Stimulated activated naive CD8-positive, alpha-beta T cell treated with anti-CD3 and anti-CD28 coated beads, Interleukin-15, amount 100 ng/mL, for 72 hours (primary cell): ENCODE measurements around the gene UPF2.
A peak's percentile ranks its signal among the peaks of the same experiment; 100 is the strongest.
"Not testable (repeated sequence)": the region's sequence is repeated elsewhere in the genome, so short reads cannot be mapped to it uniquely, and the experiment has no call there.

Source experiments
- ATAC-seq: fragments of 150-1000 bp; cut with Tn5 transposase; 2 replicates; pipeline ENCODE4 v1.10.0; 2021; ENCODE audit warnings: mild to moderate bottlenecking, moderate library complexity
- DNase-seq, 2 donors: peaks; one replicate each; pipeline ENCODE4 v3.0.0; 2021 to 2022
- H3K27ac Mint-ChIP-seq, 2 donors: one replicate each; pipeline ENCODE4 v1.8.0; 2022; ENCODE audit warnings: mild to moderate bottlenecking in 2 of 2, mixed read lengths in 2 of 2, moderate library complexity in 2 of 2
- H3K27me3 Mint-ChIP-seq: one replicate; pipeline ENCODE4 v1.8.0; 2022; ENCODE audit warnings: mixed read lengths
- H3K4me1 Mint-ChIP-seq: one replicate; pipeline ENCODE4 v1.8.0; 2022; ENCODE audit warnings: mild to moderate bottlenecking, mixed read lengths
- H3K4me3 Mint-ChIP-seq, 2 donors: one replicate each; pipeline ENCODE4 v1.8.0; 2022; ENCODE audit warnings: mild to moderate bottlenecking in 2 of 2, mixed read lengths in 2 of 2, moderate library complexity in 1 of 2
- H3K9me3 Mint-ChIP-seq, 2 donors: one replicate each; pipeline ENCODE4 v1.8.0; 2022; ENCODE audit warnings: mixed read lengths in 2 of 2

Gene UPF2

GRCh38 chr10:12018438-12019282 lies 23.9 kb downstream of the UPF2 start:
- Mint-ChIP-seq H3K9me3 (no peaks in the 10 kb centered on the region), H3K27ac (no peak overlapping the region), H3K4me3 (no peak overlapping the region), H3K4me1 (peaks cover 26% of the 10 kb centered on the region), H3K27me3 (no peaks in the 10 kb centered on the region)
- DNase-seq (no peak), ATAC-seq (no peak)

- peaks cover 7 to 9% of the 10 kb centered on the region in 2 donors for H3K9me3 Mint-ChIP-seq
- no peak overlapping the region for H3K27ac Mint-ChIP-seq
- DNase-seq (no peak), ATAC-seq (no peak)
- no peak overlapping the region for H3K4me3 Mint-ChIP-seq
- no peaks in the 10 kb centered on the region for H3K27me3 Mint-ChIP-seq
- peaks cover 9% of the 10 kb centered on the region for H3K4me1 Mint-ChIP-seq
These were observed 28.7 kb downstream of the UPF2 start for GRCh38 chr10:12013926-12014325.

GRCh38 chr10:12013391-12013790 lies 29.2 kb downstream of the UPF2 start:
- not testable (repeated sequence) for H3K4me1 Mint-ChIP-seq, H3K4me3 Mint-ChIP-seq, ATAC-seq, DNase-seq, H3K27me3 Mint-ChIP-seq, H3K27ac Mint-ChIP-seq, H3K9me3 Mint-ChIP-seq

- ATAC-seq: no peak
- DNase-seq: no peak
- Mint-ChIP-seq H3K27ac (no peak overlapping the region), H3K4me3 (no peak overlapping the region), H3K9me3 (peaks cover 7 to 9% of the 10 kb centered on the region in 2 donors), H3K4me1 (no peaks in the 10 kb centered on the region), H3K27me3 (no peaks in the 10 kb centered on the region)
These were observed 32.3 kb downstream of the UPF2 start for GRCh38 chr10:12010353-12010752.

- H3K4me3 Mint-ChIP-seq, H3K4me1 Mint-ChIP-seq, H3K9me3 Mint-ChIP-seq, DNase-seq, H3K27me3 Mint-ChIP-seq, H3K27ac Mint-ChIP-seq, ATAC-seq: not testable (repeated sequence)
These were observed 33.8 kb downstream of the UPF2 start for GRCh38 chr10:12008842-12009241.

- no peak for DNase-seq
- no peaks in the 10 kb centered on the region for H3K27me3 Mint-ChIP-seq
- ATAC-seq: no peak
- H3K27ac Mint-ChIP-seq: peak overlapping the region in 1 of 2 donors; percentile 38
- no peak overlapping the region for H3K4me3 Mint-ChIP-seq
- peaks cover 7 to 9% of the 10 kb centered on the region in 2 donors for H3K9me3 Mint-ChIP-seq
- H3K4me1 Mint-ChIP-seq: no peaks in the 10 kb centered on the region
These were observed 35.9 kb downstream of the UPF2 start for GRCh38 chr10:12006671-12007070.

GRCh38 chr10:11993834-11994468 lies 48.7 kb downstream of the UPF2 start:
- no peak for ATAC-seq
- no peak for DNase-seq
- Mint-ChIP-seq H3K9me3 (no peaks in the 10 kb centered on the region), H3K27ac (peak overlapping the region; percentile 35 to 49), H3K4me3 (no peak overlapping the region), H3K27me3 (no peaks in the 10 kb centered on the region), H3K4me1 (peaks cover 9% of the 10 kb centered on the region)

- ATAC-seq: no peak
- no peak overlapping the region for H3K27ac Mint-ChIP-seq
- DNase-seq: no peak
- H3K27me3 Mint-ChIP-seq: no peaks in the 10 kb centered on the region
- H3K9me3 Mint-ChIP-seq: no peaks in the 10 kb centered on the region
- no peak overlapping the region for H3K4me3 Mint-ChIP-seq
- peaks cover 11% of the 10 kb centered on the region for H3K4me1 Mint-ChIP-seq
These were observed 53.7 kb downstream of the UPF2 start for GRCh38 chr10:11988924-11989323.

- DNase-seq: peak; percentile 60 to 63
- Mint-ChIP-seq H3K4me3 (no peak overlapping the region), H3K27ac (no peak overlapping the region), H3K9me3 (no peaks in the 10 kb centered on the region), H3K4me1 (peaks cover 7% of the 10 kb centered on the region), H3K27me3 (no peaks in the 10 kb centered on the region)
- ATAC-seq: peak; percentile 48
These were observed 55.9 kb downstream of the UPF2 start for GRCh38 chr10:11986593-11987216.

GRCh38 chr10:11982253-11982652 lies 60.4 kb downstream of the UPF2 start:
- ATAC-seq (no peak), DNase-seq (no peak)
- no peaks in the 10 kb centered on the region for H3K9me3 Mint-ChIP-seq
- no peak overlapping the region for H3K4me3 Mint-ChIP-seq
- H3K27me3 Mint-ChIP-seq: no peaks in the 10 kb centered on the region
- H3K4me1 Mint-ChIP-seq: peaks cover 17% of the 10 kb centered on the region
- H3K27ac Mint-ChIP-seq: no peak overlapping the region

- no peak overlapping the region for H3K4me3 Mint-ChIP-seq
- ATAC-seq (no peak), DNase-seq (no peak)
- peaks cover 16% of the 10 kb centered on the region for H3K4me1 Mint-ChIP-seq
- H3K27ac Mint-ChIP-seq: no peak overlapping the region
- no peaks in the 10 kb centered on the region for H3K27me3 Mint-ChIP-seq
- H3K9me3 Mint-ChIP-seq: no peaks in the 10 kb centered on the region
These were observed 66.8 kb downstream of the UPF2 start for GRCh38 chr10:11975795-11976194.

- H3K4me1 Mint-ChIP-seq, H3K27me3 Mint-ChIP-seq, ATAC-seq, H3K4me3 Mint-ChIP-seq, DNase-seq, H3K9me3 Mint-ChIP-seq, H3K27ac Mint-ChIP-seq: not testable (repeated sequence)
These were observed 70.1 kb downstream of the UPF2 start for GRCh38 chr10:11972523-11972922.

GRCh38 chr10:11962176-11962575 lies 80.4 kb downstream of the UPF2 start:
- no peak for DNase-seq
- Mint-ChIP-seq H3K4me1 (no peaks in the 10 kb centered on the region), H3K9me3 (no peaks in the 10 kb centered on the region), H3K27me3 (no peaks in the 10 kb centered on the region), H3K4me3 (no peak overlapping the region), H3K27ac (peak overlapping the region in 1 of 2 donors; percentile 28)
- no peak for ATAC-seq

GRCh38 chr10:11961771-11962170 lies 80.8 kb downstream of the UPF2 start:
- no peak overlapping the region for H3K27ac Mint-ChIP-seq

GRCh38 chr10:11959966-11960365 lies 82.6 kb downstream of the UPF2 start:
- no peak overlapping the region for H3K27ac Mint-ChIP-seq
- no peaks in the 10 kb centered on the region for H3K4me1 Mint-ChIP-seq
- H3K9me3 Mint-ChIP-seq: no peaks in the 10 kb centered on the region
- DNase-seq (no peak), ATAC-seq (no peak)
- H3K4me3 Mint-ChIP-seq: no peak overlapping the region
- no peaks in the 10 kb centered on the region for H3K27me3 Mint-ChIP-seq

More at GRCh38 chr10:11961771-11962170, 80.8 kb downstream of the UPF2 start:
- no peak overlapping the region for H3K4me3 Mint-ChIP-seq
- DNase-seq: no peak
- H3K27me3 Mint-ChIP-seq: no peaks in the 10 kb centered on the region
- no peaks in the 10 kb centered on the region for H3K4me1 Mint-ChIP-seq
- no peak for ATAC-seq
- no peaks in the 10 kb centered on the region for H3K9me3 Mint-ChIP-seq

GRCh38 chr10:11958956-11959355 lies 83.7 kb downstream of the UPF2 start:
- H3K27me3 Mint-ChIP-seq: no peaks in the 10 kb centered on the region
- no peaks in the 10 kb centered on the region for H3K9me3 Mint-ChIP-seq
- no peak overlapping the region for H3K4me3 Mint-ChIP-seq
- H3K4me1 Mint-ChIP-seq: no peaks in the 10 kb centered on the region
- no peak overlapping the region for H3K27ac Mint-ChIP-seq
- no peak for ATAC-seq
- no peak for DNase-seq
